Islet precursor cell (in vitro differentiated cells): ENCODE measurements around the gene INPP5F.
"Not testable (repeated sequence)": the region's sequence is repeated elsewhere in the genome, so short reads cannot be mapped to it uniquely, and the experiment has no call there.

Source experiments
- DNase-seq: peaks from one replicate; pipeline ENCODE4 v3.0.0-alpha.2; 2018

The INPP5F gene

DNA sequence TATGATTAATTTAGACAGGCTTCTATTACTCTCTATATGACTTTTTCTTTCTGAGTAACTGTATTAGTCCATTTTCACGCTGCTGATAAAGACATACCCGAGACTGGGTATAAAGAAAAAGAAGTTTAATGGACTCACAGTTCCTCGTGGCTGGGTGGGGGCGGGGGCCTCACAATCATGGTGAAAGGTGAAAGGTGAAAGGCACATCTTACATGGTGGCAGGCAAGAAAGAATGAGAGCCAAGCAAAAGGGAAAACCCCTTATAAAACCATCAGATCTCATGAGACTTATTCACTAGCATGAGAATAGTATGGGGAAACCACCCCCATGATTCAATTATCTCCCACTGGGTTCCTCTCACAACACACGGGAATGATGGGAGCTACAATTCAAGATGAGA lies 18.5 kb upstream of the INPP5F start:
- not testable (repeated sequence) for DNase-seq

DNA sequence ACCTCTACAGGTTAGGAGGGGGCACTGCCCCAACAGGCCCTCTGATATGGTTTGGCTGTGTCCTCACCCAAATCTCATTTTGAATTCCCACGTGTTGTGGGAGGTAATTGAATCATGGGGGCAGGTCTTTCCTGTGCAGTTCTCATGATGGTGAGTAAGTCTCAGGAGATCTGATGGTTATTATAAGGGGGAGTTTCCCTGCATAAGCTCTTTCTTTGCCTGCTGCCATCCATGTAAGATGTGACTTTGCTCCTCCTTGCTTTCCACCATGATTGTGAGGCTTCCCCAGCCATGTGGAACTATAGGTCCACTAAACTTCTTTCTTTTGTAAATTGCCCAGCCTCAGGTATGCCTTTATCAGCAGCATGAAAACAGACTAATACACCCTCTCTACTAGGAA lies 14.9 kb upstream of the INPP5F start:
- DNase-seq: not testable (repeated sequence)

- no peak for DNase-seq
These were observed 11.9 kb upstream of the INPP5F start for GRCh38 chr10:119713744-119714483.

DNA sequence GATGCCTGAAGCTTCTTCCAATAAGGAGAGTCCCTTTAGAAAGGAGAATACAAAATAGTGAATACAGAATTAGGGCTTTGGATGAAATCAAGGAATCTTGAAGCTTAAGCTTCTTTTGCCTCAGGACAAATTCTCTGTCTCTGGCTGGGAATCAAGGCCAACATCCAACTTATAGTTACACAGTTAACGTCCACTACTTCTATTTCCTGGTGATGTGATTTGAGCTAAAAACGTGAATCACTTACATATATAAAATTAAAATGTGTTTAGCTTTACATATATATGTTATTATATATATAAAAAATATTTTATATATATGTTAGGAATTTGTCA lies 11.4 kb upstream of the INPP5F start:
- DNase-seq: no peak

- DNase-seq: no peak
These were observed 10.0 kb upstream of the INPP5F start for GRCh38 chr10:119715628-119716505.

DNA sequence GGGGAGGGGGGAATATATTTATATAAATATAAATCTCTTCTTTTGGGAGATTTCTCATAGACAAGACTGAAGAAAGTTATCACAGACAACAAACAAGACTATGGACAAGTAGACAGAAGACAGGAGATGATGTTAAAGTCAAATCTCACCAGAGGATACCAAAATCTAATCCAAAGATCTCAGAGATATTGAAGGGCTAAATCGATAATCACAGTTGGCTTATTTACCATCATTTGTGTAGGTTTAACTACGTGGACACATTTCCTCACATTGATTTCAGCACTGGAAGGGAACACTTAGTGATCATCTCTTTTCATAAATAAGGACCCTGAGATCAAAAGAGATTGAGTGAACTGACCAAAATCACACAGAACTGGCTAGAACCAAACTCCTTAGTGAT lies 2.7 kb upstream of the INPP5F start:
- DNase-seq: no peak

DNA sequence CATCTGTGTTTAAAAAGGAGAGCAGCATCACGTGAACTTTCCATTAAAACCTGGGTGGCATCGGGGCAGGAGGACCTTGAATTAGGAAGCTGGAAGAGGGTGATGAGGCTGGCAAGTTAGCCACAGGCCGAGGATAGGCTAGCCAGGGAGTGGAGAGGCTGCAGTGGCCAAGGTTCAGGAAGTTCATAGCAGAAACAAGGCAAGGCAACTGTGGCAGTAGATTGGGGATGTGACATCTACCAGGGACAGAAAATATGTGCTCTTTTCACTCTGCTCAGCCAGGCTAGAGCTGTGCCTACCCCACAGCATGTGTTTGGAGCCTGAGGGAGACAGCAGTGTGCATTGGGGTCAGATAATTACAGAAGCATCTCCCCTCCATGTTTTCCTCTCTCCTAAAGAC lies 2.2 kb upstream of the INPP5F start:
- no peak for DNase-seq

GRCh38 chr10:119724593-119725516 lies 995 bp upstream of the INPP5F start:
- no peak for DNase-seq

GRCh38 chr10:119725517-119725827 lies 378 bp upstream of the INPP5F start:
- no peak for DNase-seq

DNA sequence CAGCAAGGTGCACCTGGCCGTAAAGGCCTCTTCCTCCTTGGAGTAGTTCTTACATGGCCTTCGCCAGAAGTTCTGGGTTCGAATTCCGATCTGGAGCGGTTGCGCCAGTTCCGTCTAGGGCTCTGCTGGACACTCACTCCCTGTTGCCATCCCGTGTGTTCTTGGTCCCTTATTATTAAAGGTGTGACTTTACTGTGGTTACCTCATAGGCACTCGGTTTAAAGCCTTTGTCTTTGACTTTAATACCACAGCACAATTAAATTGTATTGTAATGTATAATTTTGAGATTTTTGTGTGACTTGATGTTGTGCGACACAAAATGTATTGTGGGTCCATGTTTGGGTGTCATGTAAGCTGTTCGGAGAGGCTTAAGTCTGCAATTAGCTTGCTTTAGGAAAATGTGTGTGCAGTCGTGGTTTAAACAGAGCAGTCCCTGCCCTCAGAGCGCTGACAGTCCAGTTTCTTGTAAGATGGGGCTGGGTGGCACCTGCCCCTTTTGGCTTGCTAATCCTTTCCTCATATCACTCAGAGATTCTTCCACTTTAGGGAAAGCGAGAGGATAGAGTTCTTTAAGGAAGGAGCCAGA lies 919 bp downstream of the INPP5F start:
- no peak for DNase-seq

GRCh38 chr10:119728172-119728800 lies 2.4 kb downstream of the INPP5F start:
- DNase-seq: no peak

DNA sequence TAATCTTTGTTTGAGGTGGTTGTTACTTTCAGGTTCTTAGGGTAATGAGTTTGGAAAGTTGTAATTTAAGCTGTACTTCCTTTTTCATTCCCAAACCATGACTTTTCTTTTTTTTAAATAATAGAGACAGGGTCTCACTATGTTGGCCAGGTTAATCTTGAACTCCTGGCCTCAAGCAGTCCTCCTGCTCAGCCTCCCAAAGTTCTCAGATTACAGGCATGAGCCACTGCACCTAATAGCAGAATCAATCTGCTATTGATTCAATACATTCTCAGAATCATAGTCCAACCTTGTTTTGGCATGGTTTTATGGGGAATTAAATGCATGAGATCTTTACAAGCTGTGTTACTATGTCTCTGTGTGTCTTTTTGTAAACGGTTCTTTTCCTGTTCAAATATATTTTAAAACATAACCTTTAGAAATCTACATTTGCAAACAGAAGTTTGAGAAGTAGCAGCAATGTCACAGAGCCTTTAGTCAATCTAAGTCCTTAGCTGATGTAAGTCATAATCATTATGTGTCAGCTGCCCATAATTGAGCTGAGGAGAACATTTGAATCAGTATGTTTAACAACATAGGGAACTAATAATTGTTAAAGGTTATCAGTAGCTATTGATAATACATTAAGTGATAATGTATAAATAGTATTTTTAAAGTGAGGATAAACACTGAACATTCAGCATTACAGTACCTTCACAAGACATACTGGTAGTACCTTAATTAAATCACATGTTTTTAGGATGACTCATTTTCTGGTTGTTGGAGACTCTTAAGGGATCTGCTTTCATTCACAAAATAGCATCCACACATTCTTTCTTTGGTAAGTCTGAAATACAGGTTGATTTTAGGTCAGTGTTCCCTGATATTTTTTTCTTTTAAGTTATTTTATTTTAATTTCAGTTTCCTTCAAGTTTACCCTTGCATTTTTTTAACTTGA lies 8.8 kb downstream of the INPP5F start:
- DNase-seq: no peak

DNA sequence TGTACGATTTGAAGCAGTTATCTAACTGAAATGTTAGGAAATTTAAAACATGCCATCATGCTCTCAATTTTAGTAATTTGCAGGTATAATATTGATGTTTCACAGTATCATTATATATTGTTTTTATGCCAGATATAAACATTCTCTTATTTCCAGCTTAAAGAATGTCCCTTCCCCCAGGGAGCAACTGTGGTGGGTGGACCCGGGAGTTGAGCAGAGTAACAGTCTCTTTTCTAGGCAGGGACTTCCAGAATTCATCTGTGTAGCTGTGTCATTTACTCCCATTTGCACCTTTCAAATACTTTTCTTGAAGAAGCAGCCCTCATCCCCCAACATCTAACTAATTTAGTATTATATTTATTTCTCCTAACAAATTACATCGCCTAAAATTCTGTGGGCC lies 9.6 kb downstream of the INPP5F start:
- DNase-seq: no peak

- DNase-seq: no peak
These were observed 10.4 kb downstream of the INPP5F start for GRCh38 chr10:119736220-119736619.

GRCh38 chr10:119737039-119737663 lies 11.3 kb downstream of the INPP5F start:
- DNase-seq: no peak

DNA sequence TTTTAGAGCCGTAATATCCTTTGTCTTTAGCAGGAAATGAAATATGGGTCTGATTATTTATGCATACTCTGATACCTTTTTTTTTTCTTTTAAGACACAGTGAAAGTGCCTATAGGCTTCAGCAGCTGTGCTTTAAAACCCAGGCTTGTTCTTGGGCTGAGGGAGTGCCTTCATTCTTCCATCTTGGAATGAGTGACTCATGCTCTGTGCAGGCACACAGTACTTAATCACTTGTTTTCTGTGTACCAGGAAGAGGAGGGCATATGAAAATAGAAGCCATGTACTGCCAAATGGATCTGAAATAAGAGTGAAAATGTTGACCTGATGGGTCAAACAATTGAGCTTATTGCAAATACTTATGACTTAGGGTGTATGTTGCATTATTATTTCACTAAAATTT lies 12.0 kb downstream of the INPP5F start:
- peak; percentile 88 for DNase-seq

GRCh38 chr10:119738962-119739361 lies 13.1 kb downstream of the INPP5F start:
- no peak for DNase-seq

DNA sequence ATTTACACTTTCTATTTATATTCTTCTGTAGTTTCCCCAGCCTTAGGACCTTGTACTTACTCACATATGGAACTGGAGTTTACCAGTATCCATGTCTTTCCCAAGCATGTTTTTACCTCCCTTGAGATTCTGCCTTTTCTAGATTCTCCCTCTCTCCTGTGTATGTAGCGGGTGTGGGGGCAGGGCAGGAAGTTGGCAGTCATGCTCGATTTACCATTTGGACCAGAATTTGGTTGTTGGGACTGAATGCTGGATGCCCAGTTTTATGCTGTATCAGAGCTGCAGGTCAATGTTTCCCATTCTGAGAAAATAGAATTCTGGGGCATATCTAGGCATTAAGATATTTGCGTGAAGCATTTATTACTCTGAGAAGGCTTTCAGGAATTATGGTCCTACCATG lies 14.2 kb downstream of the INPP5F start:
- no peak for DNase-seq

- DNase-seq: peak; percentile 87
These were observed 17.2 kb downstream of the INPP5F start for GRCh38 chr10:119742947-119743648.

- no peak for DNase-seq
These were observed 22.1 kb downstream of the INPP5F start for GRCh38 chr10:119747940-119748339.
